Right lung (tissue), 10 donors: ENCODE measurements around the gene OR52A1. TPM values are rescaled to one million over a fixed set of nuclear protein-coding genes. Genes with fewer than 3 reads are reported as not detected.
"Not testable (repeated sequence)": the region's sequence is repeated elsewhere in the genome, so short reads cannot be mapped to it uniquely, and the experiment has no call there.

Experiments
- DNase-seq, 2 donors: peaks; one replicate each; pipeline ENCODE4 v3.0.0-alpha.2; 2013
- long read RNA-seq, 8 donors: transcript quantifications; one replicate each; lab custom pipeline, GENCODE V29; 2026
- polyA plus RNA-seq, 5 donors: library from polyadenylated mRNA; unstranded; fragments of 120-200 nt; gene quantifications; one replicate each; pipeline versions ENCODE4 v1.2.1 to v1.2.3, GENCODE V29; 2013; ENCODE audit warnings: inconsistent platforms in 1 of 5, low replicate concordance in 1 of 5; ENCODE audit not compliant: insufficient read length in 5 of 5, insufficient read depth in 1 of 5

The OR52A1 gene
- under 1 TPM in 4 of 5 donors, not detected in 1; 0.01 to 0.04 (median 0.03) TPM for polyA plus RNA-seq
- long read RNA-seq, donor 1: 0 reads
- long read RNA-seq, donor 2: 0 reads
- long read RNA-seq, donor 3: 0 reads
- long read RNA-seq, donor 4: 0 reads
- long read RNA-seq, donor 5: 0 reads
- long read RNA-seq, donor 6: 0 reads
- long read RNA-seq, donor 7: 0 reads
- long read RNA-seq, donor 8: 0 reads

DNA sequence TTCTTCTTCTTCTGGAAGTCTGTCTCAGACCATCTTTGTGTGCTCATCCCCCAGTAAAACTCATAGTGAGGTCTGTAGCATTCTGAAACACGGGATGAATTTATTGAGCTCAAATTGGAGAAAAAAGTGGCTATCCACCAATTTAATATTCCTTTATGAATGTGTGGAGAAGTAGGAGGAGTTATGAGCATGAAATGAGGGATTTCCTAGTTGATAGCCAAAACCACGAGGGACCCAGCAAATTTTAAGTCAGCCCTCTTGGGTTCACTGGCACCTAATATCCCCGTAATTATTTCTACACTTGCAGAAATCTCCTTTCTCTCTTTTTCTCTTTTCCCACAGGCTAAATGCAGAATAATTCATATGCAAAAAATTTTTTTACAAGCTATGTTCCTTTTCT lies at the start of gene OR52A1:
Gene OR52A1, minus strand, starts transcription at position 101 of the 400 bp plus-strand sequence. CDS start 2,388 bp downstream, outside the sequence.
- DNase-seq: no peak

DNA sequence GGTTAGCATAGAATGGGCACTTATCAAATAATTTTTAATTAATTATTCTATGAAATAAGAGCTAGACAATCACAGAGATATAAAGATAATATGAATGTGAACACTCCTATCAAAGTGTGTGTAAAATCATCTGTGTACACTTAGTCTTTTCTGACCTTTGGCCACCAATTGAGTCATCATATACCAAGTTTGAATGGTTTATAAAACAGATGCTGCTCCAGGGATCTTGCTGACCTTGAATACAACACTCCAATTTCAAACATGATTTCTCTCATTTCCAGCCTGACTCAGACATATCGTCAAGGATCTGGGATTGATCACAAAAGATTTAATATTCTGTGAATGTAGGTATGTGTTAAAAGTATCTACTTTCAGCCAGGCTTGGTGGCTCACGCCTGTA lies 48.8 kb upstream of the OR52A1 start:
- no peak for DNase-seq

DNA sequence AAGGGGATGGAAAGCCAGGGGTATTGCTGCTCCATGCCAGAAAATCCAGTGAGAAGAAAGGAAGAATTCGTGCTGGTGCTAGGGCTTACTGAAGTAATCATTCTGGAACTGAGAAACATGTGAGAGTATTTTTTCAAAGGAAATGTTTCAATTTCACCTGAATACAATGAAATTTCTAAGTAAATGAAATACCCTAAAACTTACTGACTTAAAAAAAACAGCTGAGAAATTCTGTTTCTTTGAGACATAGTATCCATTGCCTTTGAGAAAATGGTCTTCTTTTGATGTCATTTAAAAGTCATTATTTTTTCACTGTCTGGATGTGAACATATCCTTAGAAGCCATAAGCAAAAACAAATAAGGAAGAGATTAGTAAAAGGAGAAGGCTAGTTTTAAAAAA lies 46.0 kb upstream of the OR52A1 start, which contains the start of gene OR51V1:
Gene OR51V1, minus strand, starts transcription at position 101 of the 400 bp plus-strand sequence. Its CDS starts 0 bp downstream, at position 101.
- no peak for DNase-seq

DNA sequence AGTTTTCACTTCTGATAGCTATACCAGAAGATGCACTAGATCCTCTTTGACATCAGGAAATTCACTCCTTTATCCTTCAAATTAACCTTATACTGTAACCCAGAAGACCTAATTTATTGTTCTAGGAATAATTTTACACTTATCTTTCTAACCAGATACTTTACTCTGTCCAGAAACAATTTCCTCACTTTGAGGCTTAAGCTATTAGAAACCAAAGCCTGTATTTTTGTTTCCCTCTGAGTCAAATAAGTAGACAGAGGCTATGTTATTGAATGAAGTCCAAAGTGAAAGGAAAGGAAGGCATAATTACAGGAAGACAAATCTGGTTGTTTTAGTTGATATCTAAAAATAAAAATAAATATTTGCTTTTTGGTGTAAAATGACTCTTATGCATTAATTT lies 43.7 kb upstream of the OR52A1 start:
- no peak for DNase-seq

DNA sequence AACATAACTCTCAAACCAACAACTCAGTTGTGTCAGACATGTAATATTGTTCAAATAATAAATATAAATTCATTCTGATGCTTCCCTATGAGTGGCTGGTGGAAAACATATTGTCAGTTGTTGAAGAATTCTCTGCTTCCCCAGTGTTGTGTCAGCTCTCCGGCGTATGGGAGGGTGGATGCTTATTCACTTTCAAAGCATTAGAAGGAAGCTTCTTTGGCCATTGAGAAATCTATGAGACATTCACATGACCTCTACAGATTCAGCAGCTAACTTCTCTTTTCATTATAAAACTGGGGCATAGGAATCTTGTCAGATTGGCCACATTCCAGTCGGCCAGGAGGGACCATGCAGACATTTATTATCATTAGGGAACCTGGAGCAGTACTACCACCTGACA lies 43.0 kb upstream of the OR52A1 start:
- no peak for DNase-seq

DNA sequence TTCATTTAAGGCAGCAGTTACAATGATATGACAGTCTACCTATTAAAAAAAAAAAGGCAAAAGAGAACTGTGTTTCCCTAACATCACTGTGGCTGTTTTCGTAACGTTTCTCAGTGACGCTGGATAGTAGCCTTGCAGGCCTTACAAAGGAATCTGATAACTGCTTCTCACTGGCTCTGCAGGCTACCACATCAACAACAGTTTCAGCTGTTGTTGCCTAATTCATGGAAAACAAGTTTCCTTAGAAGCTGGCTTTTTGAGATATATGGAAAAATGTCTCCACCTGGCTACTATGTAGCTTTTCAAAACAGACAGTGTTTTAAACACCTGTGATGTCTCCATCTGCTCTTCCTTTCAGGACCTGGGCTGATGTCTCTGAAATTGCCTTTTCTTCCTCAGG lies 42.2 kb upstream of the OR52A1 start:
- no peak for DNase-seq

DNA sequence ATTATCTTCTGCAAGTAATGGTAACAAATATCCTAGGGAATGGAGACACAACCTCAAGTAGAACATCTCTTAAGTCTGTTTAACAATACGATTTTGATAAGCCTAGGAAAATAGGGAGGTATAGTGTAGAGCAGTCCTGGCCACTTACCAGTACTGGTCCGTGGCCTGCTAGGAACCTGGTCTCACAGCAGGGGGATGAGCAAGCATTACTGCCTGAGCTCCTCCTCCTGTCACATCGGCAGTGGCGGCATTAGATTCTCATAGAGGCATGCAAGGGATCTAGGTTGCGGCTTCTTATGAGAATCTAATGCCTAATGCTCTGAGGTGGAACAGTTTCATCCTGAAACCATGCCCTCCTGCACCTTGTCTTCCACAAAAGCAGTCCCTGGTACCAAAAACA lies 41.5 kb upstream of the OR52A1 start:
- DNase-seq: no peak

DNA sequence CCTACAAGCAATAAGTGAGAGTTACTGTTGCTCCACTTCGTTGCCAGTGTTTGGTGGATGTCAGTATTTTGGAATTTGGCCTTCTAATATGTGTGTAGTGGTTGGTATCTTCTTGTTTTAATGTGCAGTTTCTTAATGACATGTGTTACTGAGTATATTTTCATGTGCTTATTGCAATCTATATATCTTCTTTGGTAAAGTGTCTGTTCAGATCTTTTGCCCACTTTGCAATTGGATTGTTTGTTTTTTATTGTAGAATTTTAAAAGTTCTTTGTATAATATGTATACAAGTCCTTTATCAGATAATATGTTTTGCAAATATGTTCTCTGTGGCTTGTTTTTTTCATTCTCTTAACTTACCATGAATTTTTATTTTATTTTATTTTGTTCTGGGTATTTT lies 38.2 kb upstream of the OR52A1 start:
- DNase-seq: no peak

DNA sequence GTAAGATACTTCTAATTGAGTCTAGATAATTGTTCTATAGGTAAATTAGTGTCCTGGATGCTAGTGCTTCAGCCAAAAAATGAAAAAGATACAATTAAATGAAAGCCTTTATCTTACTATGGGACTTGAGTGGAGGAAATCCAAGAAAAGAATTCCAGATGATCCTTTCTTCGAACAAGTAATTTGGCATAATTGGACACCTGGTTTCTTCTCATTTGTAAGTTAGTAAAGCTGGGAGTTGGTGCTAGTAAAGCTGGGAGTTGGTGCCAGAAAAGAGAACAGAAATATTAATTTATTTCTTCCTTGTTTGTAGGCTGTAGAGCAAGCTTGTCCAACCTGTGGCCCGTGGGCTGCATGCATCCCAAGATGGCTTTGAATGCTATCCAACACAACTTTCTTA lies 33.6 kb upstream of the OR52A1 start:
- no peak for DNase-seq

DNA sequence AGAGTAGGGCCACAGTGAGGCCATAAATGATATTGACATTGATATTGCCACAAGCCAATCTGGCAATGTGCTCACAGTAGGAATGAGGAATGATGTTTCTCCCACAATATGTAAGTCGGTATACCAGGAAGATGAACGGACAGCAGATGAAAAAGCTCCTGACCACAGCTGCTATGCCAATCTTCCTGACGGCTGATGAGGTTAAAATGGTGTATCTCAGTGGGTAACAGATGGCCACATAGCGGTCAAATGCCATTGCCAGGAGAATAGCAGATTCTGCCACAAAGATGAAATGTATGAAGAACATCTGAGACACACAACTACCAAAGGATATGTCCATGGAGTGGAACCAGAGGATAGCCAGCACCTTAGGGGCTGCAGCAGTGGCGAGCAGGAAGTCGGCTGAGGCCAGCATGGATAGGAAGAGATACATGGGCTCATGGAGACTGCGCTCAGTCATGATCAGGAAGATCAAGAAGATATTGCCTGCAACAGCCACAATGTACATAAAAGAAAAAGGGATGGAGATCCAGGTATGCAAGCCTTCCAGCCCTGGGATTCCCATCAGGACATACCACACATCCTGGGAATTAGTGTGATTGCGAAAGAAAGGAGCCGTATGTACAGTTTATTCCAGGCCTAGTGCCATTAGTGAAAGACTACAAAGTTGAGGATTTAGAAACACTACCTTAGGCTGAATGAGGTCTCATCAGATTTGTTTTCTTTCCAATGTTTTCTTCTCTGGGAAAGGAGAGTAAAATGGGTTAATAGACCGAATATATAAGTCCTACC lies 23.7 kb upstream of the OR52A1 start:
- DNase-seq: no peak

DNA sequence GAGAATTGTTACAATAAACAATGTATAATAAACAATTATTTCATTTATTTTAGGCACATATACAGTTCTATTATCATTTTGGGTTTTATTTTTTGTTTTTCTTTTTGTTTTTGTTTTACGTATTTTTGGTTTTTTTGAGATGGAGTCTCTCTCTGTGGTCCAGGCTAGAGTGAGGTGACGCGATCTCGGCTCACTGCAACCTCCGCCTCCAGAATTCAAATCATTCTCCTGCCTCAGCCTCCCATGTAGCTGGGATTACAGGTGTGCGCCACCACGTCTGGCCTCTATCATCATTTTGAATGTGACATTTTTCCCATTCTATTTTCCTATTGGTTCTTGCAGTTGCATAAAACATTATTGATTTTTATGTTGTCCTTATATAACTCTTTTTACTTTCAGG lies 20.4 kb upstream of the OR52A1 start:
- no peak for DNase-seq

DNA sequence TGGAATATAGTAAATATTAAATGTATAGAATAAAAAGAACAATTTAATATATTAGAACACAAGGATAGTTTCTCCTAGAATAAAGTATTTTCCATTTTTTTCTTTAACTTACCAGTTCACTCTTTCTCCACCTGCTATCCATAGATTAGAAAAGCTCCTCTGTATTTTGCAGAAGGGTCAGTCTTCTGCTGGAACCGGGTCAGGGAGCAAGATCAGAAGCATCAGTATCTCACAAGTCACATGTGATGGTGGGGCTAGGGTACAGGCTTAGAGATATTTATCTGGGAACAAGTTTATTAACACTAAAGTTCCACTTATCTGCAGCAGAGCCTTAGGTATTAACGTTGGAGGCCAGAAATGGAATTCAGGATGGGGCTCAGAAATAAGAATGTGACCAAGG lies 17.3 kb upstream of the OR52A1 start:
- DNase-seq: no peak

DNA sequence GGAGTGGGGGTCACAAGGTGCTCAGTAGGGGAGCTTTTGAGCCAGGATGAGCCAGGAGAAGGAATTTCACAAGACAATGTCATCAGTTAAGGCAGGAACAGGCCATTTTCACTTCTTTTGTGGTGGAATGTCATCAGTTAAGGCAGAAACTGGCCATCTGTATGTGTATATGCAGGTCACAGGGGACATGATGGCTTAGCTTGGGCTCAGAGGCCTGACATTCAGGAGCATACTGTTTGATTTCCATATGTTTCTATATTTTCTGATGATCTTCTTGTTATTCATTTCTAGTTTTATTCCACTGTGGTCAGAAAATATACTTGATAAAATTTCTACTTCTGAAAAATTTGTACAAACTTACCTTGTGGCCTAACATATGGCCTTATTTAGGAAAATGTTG lies 11.3 kb upstream of the OR52A1 start:
- DNase-seq: not testable (repeated sequence)

DNA sequence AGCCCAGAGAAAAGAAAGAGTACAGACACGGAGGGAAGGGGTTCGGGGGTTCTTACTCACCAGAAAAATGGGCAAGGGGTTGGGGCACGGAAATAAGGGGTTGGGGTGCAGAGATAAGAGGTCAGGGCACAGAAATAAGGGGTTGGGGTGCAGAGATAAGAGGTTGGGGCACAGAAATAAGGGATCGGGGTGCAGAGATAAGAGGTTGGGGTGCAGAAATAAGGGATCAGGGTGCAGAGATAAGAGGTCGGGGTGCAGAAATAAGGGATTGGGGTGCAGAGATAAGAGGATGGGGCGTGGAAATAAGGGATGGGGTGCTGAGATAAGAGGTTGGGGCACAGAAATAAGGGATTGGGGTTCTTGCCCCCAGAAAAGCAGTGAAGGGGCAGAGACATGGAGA lies 10.2 kb upstream of the OR52A1 start:
- not testable (repeated sequence) for DNase-seq

DNA sequence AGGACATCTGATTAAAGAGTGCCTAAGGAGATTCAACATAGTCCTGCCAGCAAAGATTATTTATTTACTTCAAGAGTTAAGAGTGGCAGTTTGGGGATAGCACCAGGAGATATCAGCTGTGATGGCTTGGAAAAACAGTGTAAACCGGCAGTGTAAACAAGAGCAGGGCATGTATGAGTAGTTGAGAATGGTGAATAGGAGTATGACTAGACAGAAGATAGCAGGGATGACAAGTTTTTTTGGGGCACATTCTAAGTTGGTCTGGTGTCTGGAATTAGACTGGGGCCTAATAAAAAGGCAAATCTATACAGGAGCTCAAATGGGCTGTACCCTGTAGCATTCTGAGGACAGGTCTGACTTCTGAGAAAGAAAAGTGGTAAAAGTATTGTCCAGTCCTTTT lies 6.5 kb upstream of the OR52A1 start:
- not testable (repeated sequence) for DNase-seq

DNA sequence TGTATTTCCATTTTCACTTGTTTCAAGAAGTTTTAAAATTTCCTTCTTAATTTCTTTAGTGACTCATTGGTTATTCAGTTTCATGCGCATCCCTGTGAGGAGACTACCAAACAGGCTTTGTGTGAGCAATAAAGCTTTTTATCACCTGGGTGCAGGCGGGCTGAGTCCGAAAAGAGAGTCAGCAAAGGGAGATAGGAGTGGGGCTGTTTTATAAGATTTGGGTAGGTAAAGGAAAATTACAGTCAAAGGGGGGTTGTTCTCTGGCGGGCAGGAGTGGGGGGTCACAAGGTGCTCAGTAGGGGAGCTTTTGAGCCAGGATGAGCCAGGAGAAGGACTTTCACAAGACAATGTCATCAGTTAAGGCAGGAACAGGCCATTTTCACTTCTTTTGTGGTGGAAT lies 5.7 kb upstream of the OR52A1 start:
- DNase-seq: not testable (repeated sequence)

DNA sequence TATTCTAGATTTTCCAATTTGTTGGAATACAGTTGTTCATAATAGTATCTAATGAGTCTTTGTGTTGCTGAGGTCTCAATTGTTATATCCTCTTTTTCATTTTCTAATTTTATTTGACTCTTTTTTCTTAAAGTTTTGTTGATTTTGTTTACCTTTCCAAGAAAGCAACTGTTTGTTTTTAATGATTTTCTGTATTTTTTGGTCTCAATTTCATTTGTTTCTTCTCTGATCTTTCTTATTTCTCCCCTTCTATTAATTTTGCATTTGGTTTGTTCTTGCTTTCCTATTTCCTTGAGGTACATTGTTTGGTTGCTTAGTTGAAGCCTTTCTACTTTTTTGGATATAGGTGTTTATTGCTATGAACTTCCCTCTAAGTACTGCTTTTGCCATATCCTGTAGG lies 5.2 kb upstream of the OR52A1 start:
- DNase-seq: no peak

DNA sequence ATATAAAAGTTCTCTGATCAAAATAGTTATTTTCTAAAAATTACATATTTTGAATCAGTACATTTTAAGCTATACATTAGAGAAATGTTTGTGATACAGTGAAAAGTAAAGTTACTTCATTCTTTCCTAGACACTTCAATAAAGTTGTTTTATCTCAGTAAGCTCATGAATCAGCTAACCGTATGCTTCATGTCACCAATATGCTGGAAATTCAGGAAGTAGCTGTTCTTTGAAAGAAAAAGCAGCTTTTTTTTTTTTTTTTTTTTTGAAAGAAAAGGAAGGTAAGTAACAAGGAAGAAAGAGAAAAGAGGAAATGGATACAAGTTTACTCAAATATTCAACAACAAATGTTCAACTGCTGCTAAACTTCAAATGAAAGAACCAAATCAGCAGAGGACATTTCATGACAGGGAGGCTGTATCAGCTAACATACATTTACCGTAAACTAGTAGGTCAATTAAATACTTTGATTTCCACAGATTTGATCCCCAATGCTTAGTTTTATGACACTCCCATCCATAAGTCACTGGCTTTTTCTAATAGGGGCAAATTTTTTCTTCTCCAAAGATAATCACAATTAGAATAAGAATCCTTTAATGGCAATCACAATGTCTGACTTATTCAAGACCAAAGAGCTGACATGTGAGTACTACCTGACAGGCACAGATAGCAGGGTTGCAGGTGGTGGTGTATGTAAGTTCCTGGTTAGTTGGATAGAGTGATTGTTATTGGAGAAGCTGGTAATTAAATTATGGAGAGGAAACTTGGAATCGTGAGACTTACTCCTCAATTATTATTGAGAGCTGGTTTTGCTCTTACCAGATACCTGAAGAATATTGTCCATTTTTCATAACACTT lies 754 bp downstream of the OR52A1 start:
- DNase-seq: no peak

DNA sequence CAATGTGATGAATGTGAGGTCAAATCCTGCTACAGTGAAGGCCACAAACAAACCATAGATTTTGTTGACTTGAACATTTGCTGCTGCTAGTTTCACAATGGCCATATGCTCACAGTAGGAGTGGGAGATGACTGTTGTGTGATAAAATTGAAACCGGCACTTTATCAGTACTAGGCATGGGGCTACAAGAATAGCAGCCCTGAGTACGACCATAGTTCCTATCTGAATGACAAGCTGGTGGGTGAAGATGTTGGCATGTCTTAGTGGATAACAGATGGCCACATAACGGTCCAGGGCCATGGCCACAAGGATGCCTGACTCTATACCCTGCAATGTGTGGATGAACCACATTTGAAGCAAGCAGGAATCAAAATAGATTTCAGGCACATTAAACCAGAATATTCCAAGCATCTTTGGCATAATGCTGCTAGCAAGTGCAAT lies 2.8 kb downstream of the OR52A1 start:
- no peak for DNase-seq

DNA sequence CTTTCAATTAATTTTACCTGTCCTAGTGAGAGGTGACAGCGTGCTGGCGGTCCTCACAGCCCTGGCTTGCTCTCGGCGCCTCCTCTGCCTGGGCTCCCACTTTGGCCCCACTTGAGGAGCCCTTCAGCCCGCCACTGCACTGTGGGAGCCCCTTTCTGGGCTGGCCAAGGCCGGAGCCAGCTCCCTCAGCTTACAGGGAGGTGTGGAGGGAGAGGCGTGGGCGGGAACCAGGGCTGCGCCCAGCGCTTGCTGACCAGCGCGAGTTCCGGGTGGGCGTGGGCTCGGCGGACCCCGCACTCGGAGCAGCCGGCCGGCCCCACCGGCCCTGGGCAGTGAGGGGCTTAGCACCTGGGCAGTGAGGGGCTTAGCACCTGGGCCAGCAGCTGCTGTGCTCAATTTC lies 10.4 kb downstream of the OR52A1 start:
- DNase-seq: not testable (repeated sequence)

DNA sequence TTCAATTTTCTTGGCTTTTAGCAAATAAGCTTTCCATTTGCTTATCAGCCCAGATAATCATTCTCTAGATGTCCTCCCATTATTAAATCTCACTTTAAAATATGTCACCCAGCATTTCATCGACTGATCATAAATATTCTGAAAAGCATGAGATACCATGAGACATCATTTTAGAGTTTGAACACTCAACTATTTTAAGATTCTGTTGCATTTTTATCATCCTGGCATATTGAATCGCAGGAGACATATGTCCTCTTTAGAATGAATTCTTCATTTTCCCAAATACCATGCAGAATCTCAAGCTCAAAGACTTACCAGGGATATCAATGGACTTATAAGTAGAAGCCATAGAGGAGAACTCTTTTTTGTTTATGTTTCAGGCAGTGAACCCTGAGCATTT lies 16.6 kb downstream of the OR52A1 start, which contains the start of gene OR52A5:
Gene OR52A5, minus strand, starts transcription at position 361 of the 400 bp plus-strand sequence. CDS start 5,714 bp downstream, outside the sequence.
- DNase-seq: no peak

DNA sequence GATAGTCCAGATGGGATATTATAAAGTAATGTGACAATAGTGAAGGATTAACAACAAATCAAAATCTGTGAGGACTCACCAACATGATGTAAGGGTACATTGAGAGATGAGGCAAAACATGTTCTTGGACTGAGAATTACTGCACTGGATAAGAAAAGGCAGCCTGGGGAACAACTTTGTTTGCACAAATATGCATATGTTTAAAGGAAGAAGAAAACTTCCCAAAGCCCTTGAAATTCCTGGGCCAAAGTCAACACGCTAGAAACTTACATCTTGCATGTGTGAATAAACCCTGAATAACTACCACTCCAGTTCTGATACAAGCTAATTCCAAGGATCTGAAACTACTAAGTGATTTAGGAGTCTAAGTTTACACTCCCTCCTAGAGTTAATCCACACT lies 17.5 kb downstream of the OR52A1 start:
- DNase-seq: no peak
